Body of pancreas (tissue), 4 donors: ENCODE data around the gene IFNAR1.

Source experiments
- POLR2A ChIP-seq, 3 donors: fragments of 450-650 bp; IDR thresholded peaks; one replicate each; pipeline ENCODE4 v1.6.1; 2016; ENCODE audit warnings: antibody characterized with exemption in 3 of 3, mild to moderate bottlenecking in 2 of 3
- TF ChIP-seq, protein P1 (sequence below), 7 experiments: fragments of 450-650 bp in 4 of 7; fragments of 200-600 bp in 3 of 7; sonication (generic) in 3 of 7; IDR thresholded peaks; one replicate each; pipeline ENCODE4 v1.5.1; 2016 to 2019; ENCODE audit warnings: antibody characterized with exemption in 7 of 7

DNA sequence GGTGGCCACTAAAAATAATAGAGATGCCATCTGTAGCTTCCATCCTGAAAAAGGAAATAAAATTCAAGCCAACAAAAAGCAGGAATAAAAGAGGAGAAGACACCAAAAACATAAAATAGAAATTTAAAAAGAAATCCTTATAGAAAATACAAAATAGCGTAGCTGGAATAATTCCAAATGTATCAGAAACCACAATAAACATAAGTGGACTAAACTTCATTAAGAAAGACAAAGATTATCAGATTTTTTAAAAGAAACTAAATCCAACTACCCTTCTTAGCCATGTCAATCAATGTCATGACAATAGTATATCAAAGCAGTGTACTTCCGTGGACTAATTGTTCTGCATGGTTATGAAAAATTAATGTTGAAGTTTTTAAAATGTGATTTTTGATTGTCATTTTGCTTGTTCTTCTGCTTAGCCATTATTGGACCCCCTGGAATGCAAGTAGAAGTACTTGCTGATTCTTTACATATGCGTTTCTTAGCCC, 45.4 kb upstream of the IFNAR1 start:
- TF ChIP-seq, protein P1, sequence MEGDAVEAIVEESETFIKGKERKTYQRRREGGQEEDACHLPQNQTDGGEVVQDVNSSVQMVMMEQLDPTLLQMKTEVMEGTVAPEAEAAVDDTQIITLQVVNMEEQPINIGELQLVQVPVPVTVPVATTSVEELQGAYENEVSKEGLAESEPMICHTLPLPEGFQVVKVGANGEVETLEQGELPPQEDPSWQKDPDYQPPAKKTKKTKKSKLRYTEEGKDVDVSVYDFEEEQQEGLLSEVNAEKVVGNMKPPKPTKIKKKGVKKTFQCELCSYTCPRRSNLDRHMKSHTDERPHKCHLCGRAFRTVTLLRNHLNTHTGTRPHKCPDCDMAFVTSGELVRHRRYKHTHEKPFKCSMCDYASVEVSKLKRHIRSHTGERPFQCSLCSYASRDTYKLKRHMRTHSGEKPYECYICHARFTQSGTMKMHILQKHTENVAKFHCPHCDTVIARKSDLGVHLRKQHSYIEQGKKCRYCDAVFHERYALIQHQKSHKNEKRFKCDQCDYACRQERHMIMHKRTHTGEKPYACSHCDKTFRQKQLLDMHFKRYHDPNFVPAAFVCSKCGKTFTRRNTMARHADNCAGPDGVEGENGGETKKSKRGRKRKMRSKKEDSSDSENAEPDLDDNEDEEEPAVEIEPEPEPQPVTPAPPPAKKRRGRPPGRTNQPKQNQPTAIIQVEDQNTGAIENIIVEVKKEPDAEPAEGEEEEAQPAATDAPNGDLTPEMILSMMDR (IDR thresholded peaks at IDR 0.05) = no peak
- TF ChIP-seq POLR2A (IDR thresholded peaks at IDR 0.05) = no peak
